Stimulated activated CD4-positive, alpha-beta T cell treated with anti-CD3 and anti-CD28 coated beads, Interleukin-1b, Interleukin-23, amount 100 ng/mL, for 24 hours (primary cell): ENCODE data around the gene C3orf38.
"Not testable (repeated sequence)": the region's sequence is repeated elsewhere in the genome, so short reads cannot be mapped to it uniquely, and the experiment has no call there.

ENCODE experiments used
- DNase-seq, 4 experiments: peaks; one replicate each; pipeline ENCODE4 v3.0.0-alpha.2; 2020; ENCODE audit warnings: low read depth in 4 of 4, low spot score in 1 of 4

The C3orf38 gene

DNA sequence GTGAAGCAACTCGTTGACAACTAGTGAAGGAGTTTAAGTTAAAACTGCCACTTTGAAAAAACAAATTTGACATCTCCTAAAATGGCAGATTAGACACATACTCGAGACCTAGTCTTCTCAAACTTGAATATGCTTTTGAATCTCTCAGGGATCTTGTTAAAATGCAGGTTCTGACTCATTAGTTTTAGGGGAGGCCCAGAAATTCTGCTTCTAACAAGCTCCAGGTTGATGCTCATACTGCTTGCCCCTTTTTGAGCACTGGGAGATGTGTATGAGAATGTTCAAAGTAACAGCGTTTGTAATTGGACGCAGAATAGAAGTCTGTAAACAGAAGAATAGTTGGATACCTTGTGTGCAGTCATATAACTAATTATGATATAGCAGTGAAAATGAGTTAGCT is 1.6 kb downstream of the C3orf38 start:
- DNase-seq: no peak

DNA sequence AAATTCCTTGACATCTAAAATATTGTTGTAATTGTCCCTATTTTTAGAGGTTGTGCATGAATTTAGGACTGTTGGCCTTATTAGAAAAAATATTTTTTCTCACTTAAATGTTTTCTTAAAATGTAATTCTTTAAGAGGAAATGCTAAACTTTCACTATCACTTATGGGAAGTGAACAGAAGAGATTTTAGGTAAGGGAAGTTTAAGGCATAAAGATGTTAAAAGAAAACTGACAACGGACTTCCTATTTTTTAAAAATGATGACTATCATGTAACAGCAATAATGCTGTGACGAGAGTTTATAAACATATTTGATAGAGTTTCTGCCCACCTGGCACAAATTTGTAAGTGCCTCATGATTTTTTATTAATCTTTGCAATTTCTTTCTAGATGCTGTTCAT is 3.1 kb downstream of the C3orf38 start:
- DNase-seq: no peak

DNA sequence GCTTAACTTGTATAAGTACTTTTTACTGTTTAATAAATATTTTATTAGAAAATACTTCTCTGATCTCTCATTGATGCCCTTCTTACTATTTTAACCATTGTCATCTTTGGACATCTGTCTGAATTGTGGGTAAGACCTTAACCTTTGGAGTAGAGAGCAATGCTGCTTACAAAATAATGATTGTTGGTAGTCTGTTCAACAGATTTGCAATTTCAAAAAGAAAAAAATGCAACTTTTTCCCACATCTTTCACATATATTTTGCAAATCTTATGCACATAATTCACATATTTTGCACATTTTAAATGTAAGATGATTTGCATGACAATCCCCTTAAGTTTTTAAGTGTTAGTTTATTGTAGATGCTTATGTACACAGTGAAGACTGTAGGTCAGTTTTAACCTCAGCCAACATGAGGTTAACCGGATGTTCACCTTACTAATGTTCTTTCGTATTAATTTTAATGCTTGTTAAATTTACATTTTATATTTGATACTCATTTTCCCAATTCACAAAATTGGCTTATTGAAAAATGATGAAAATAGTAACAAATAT is 16.7 kb downstream of the C3orf38 start:
- no peak for DNase-seq

DNA sequence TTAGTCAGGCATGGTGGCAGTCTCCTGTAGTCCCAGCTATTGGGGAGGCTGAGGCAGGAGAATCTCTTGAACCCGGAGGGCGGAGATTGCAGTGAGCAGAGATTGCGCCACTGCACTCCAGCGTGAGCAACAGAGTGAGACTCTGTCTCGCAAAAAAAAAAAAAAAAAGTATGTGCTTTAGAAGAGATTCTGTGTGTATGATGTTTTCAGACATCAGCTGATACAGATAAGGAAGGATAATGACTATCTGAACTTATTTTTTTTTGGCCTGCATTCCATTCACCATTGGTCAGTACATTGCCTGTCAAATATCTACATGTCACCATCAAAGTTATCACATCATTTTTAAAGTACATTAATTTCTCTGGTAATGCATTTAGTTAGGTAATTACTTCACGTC is 17.4 kb downstream of the C3orf38 start:
- DNase-seq: no peak

DNA sequence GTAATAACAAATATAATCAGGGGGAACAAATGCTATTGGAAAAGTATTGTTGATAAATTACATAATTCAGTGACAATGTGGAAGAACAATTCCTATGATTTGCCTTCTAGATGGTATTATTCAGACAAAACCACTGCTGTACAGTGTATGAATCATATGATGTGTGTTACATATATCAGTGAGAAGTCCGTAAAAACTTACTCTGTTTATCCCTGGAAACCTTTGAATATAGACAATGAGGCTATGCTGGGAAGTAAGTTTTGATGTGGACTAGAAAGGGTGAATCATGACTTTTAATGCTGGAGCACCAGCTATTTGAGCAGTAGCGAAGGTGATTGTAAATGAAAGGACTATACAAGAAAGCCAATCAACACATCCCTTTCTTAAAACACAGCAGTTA is 17.9 kb downstream of the C3orf38 start:
- no peak for DNase-seq

DNA sequence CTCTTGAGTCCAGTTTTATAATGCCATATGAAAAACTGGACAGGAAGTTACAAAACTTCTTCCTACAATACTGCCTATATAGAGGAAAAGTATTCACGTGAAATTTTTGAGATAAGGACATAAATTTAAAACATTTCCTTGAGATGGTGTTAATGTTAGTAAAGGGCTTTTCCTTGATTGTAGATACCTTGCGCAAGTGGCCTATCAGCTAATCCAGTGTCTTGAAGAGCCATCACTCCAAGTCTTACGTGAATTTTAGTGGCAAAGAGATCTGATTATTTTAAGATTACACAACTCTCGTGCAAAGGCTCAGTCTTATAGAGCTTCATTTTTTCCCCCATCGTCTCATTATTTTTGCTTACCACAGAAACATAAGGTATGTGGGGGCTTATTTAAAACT is 18.4 kb downstream of the C3orf38 start:
- no peak for DNase-seq

DNA sequence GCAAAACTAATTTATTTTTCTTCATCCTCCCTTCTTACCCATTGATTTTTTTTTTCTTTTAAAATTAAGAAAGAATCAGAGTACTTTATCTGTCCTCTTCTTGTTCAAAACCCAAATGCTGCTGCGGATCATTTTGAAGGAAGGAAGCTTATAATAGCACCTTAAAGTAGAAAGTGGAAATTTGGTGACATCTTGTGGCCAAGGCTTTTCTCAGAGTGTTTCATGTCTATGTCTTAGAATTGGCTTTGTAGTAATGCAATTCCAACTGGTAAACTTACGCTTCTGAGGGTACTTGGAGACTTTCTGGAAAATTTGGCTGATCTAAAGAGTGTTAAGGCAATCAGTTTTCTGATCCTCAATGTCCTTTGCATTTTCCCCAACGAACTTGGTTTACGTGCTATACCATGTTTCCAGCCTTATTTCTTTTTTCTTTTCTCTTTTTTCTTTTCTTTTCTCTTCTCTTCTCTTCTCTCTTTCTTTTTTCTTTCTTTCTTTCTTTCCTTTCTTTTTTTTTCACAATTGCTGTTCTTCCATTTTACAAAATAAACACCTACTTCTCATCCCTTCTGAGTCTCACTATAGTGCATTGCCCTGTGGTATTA is 30.7 kb downstream of the C3orf38 start:
- no peak for DNase-seq

DNA sequence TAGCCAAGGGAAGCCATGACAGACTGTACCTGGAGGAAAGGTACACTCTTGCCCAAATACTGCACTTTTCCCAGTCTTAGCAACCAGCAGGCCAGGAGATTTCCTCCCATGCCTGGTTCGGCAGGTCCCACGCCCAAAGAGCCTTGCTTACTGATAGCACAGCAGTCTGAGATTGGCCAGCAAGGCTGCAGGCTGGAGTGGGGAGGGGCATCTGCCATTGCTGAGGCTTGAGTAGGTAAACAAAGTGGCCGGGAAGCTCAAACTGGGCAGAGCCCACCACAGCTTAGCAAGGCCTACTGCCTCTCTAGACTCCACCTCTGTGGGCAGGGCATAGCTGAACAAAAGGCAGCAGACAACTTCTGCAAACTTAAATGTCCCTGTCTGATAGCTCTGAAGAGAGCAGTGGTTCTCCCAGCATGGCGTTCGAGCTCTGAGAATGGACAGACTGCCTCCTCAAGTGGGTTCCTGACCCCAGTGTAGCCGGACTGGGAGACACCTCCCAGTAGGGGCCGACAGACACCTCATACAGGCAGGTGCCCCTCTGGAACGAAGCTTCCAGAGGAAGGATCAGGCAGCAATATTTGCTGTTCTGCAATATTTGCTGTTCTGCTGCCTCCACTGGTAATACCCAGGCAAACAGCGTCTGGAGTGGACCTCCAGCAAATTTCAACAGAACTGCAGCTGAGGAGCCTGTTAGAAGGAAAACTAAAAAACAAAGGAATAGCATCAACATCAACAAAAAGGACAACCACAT is 32.6 kb downstream of the C3orf38 start:
- not testable (repeated sequence) for DNase-seq

DNA sequence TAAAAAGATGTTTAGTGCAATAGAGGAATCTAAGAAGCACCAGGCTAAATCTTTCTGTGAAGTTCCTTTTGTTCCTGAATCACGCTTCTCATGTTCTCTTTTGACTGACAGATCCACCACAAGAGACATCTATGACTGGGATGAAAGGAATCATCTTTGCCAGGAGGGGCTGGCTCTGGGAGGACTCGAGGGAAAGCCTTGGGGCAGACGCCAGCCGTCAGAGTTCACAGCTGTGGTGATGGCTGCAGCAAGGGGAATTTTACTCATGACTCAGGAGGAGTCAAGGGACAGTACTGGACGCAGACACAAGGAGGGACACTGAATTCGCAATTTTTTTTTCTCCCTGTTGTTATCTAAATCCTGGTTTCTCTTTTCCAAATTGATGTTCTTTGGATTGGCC is 38.7 kb downstream of the C3orf38 start:
- DNase-seq: no peak

DNA sequence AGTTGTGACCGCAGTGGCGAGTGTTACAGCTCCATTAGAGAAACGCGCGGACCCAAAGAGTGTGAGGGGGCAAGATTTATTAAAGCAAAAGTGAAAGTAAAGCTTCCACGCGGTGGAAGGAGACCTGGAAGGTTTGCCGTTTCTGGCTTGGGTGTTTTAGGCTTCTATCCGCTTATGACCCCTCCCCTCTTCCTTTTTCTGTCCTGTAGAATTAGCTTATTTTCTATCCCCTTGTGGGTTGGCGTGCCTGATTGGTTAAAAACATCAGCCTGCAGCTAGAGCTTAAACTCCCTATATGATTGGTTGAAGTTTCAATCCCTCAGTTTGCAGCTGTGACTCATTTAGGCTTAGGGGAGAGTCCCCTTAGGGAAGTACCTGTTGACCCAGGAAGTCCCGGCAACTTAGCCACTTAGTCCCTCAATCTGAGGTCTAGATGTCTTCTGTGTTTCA is 39.6 kb downstream of the C3orf38 start:
- DNase-seq: no peak

DNA sequence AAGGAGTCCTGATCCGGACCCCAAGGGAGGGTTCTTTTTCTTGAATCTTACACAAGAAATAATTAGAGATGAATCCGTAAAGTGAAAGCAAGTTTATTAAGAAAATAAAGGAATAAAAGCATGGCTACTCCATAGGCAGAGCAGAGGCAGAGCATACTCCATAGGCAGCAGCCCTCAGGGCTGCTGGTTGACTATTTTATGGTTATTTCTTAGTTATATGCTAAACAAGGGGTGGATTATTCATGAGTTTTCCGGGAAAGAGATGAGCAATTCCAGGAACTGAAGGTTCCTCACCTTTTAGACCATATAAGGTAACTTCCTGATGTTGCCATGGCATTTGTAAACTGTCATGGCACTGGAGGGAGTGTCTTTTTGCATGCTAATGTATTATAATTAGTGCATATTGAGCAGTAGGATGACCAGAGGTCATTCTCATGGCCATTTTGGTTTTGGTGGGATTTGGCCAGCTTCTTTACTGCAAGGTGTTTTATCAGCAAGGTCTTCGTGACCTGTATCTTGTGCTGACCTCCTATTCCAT is 42.2 kb downstream of the C3orf38 start:
- DNase-seq: no peak

DNA sequence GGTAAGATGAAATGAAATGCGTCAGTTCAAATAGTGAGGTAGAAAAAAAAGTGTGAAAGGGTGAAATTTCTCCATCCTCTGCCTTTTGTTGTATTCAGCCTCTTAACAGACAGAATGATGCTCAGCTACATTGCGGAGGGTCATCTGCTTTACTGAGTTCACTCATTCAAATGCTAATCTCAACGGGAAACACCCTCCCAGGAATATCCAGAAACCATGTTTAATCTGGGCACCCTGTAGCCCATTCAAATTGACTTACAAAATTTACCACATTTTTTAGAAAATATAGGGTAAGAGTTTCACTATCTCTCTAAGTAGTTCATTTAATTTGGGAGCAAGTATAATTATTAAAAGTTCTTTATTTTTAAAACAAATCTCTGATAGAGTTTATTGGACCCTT is 42.9 kb downstream of the C3orf38 start:
- DNase-seq: no peak

DNA sequence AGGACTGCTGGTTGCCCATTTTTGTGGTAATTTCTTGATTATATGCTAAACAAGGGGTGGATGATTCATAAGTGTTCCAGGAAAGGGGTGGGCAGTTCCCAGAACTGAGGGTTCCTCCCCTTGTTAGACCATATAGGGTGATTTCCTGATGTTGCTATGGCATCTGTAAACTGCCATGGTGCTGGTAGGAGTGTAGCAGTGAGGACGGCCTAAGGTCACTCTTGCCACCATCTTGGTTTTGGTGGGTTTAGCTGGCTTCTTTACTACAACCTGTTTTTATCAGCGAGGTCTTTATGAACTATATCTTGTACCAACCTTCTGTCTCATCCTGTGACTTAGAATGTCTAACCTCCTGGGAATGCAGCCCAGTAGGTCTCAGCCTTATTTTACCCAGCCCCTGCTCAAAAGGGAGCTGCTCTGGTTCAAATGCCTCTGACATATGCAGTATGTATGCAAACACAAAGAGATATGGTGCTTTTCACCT is 46.2 kb downstream of the C3orf38 start:
- peak in 2 of 4 experiments; percentile 5 to 12 for DNase-seq

DNA sequence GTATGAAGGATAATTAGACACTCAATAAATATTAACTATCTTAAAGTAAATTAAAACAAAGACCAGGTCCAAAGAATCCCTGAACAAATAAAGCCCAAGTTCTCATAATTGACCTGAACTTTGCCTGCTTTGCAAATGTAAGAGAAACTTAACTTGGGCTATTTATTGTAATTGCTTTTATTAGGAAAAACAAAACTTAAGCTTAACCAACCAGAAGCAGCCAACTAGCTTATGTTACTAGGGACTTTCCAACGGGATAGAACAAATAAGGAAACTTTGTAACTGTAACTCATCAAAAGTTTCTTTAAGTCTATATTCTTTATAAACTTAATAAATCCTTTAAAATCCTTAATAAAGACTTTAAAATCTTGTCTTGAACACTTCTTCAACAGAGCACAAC is 48.4 kb downstream of the C3orf38 start:
- DNase-seq: no peak

DNA sequence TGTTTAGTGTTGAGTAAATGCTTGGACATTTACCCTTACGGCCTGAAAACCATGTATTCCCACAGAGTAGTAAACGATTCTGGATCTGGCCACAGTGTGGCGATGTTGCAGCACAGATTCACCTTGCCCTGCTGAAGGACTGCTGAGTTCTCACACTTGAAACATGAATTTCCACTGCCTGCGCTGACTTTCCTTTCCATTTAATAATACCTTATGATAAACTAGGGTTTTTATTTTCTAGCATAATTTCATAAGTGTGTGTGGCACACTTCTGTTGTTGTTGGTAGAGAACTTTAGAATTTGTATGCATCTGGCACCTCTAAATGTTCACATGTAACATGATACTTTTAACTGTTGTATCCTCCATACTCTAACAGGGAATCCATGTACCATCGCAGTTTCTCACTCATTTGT is 53.9 kb downstream of the C3orf38 start:
- DNase-seq: peak in 3 of 4 experiments; percentile 26 to 40 (median 28)
